Parathyroid adenoma (tissue), 2 donors: Measurements from ENCODE around the gene ZC3H12C.

ENCODE experiments used
- H2AFZ ChIP-seq: fragments of 300-600 bp; sonication (generic); one replicate; pipeline ENCODE4 v1.7.0; 2017; ENCODE audit warnings: antibody characterized with exemption, mild to moderate bottlenecking
- H3K27ac ChIP-seq: fragments of 300-600 bp; sonication (generic); one replicate; pipeline ENCODE4 v1.7.0; 2017
- H3K27me3 ChIP-seq: fragments of 300-600 bp; sonication (generic); one replicate; pipeline ENCODE4 v1.7.0; 2017; ENCODE audit warnings: low read length; ENCODE audit not compliant: control insufficient read depth, insufficient read depth
- H3K36me3 ChIP-seq: fragments of 300-600 bp; sonication (generic); one replicate; pipeline ENCODE4 v1.7.0; 2017; ENCODE audit warnings: low read length; ENCODE audit not compliant: control insufficient read depth, insufficient read depth
- H3K4me1 ChIP-seq: fragments of 300-600 bp; sonication (generic); one replicate; pipeline ENCODE4 v1.7.0; 2017; ENCODE audit warnings: control low read depth
- H3K4me2 ChIP-seq: fragments of 300-600 bp; sonication (generic); one replicate; pipeline ENCODE4 v1.7.0; 2017; ENCODE audit warnings: low read length
- H3K4me3 ChIP-seq: fragments of 300-600 bp; sonication (generic); one replicate; pipeline ENCODE4 v1.7.0; 2017; ENCODE audit warnings: low read depth, low read length
- H3K79me2 ChIP-seq: fragments of 300-600 bp; sonication (generic); one replicate; pipeline ENCODE4 v1.7.0; 2017; ENCODE audit warnings: control low read depth
- H3K9ac ChIP-seq: fragments of 300-600 bp; sonication (generic); one replicate; pipeline ENCODE4 v1.7.0; 2017; ENCODE audit warnings: mild to moderate bottlenecking
- H3K9me3 ChIP-seq: fragments of 300-600 bp; sonication (generic); one replicate; pipeline ENCODE4 v1.7.0; 2017; ENCODE audit warnings: low read length; ENCODE audit not compliant: control insufficient read depth
- TF ChIP-seq, protein P1 (sequence below): fragments of 300-600 bp; sonication (generic); IDR thresholded peaks from one replicate; pipeline ENCODE4 v1.7.0; 2017; ENCODE audit warnings: antibody characterized with exemption, mild to moderate bottlenecking
- donor health status: primary hyperparathyroidism.

ZC3H12C gene

DNA sequence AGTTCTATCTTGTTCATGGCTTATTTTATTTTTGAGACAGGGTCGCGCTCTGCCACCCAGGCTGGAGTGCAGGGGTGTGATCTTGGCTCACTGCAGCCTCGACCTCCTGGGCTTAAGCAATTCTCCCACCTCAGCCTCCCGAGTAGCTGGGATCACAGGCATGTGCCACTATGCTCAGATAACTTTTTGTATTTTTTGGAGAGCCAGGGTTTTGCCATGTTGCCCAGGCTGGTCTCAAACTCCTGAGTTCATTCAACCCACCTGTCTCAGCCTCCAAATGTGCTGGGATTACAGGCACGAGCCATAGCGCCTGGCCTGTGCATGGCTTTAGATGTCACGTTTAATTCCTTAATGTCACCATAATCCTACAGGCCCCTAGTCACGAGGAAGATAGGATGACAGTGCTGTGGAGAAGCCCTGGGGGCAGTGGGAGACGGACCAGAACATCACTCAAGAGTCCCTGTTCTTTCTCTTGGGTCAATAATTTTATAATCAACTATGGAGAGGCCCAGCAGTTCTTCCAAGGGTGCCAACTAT lies 103.8 kb downstream of the ZC3H12C start:
- no peak overlapping the region for H3K27ac ChIP-seq
- TF ChIP-seq, protein P1, sequence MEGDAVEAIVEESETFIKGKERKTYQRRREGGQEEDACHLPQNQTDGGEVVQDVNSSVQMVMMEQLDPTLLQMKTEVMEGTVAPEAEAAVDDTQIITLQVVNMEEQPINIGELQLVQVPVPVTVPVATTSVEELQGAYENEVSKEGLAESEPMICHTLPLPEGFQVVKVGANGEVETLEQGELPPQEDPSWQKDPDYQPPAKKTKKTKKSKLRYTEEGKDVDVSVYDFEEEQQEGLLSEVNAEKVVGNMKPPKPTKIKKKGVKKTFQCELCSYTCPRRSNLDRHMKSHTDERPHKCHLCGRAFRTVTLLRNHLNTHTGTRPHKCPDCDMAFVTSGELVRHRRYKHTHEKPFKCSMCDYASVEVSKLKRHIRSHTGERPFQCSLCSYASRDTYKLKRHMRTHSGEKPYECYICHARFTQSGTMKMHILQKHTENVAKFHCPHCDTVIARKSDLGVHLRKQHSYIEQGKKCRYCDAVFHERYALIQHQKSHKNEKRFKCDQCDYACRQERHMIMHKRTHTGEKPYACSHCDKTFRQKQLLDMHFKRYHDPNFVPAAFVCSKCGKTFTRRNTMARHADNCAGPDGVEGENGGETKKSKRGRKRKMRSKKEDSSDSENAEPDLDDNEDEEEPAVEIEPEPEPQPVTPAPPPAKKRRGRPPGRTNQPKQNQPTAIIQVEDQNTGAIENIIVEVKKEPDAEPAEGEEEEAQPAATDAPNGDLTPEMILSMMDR, result no peak
- no peak overlapping the region for H3K4me3 ChIP-seq
- no peaks in the 10 kb centered on the region for H3K9me3 ChIP-seq
- H3K9ac ChIP-seq, result no peak overlapping the region
- H3K4me2 ChIP-seq, result no peak overlapping the region
- H3K27me3 ChIP-seq, result no peaks in the 10 kb centered on the region
- H3K4me1 ChIP-seq, result no peaks in the 10 kb centered on the region
- no peaks in the 10 kb centered on the region for H3K79me2 ChIP-seq
- no peak overlapping the region for H2AFZ ChIP-seq
- no peaks in the 10 kb centered on the region for H3K36me3 ChIP-seq

DNA sequence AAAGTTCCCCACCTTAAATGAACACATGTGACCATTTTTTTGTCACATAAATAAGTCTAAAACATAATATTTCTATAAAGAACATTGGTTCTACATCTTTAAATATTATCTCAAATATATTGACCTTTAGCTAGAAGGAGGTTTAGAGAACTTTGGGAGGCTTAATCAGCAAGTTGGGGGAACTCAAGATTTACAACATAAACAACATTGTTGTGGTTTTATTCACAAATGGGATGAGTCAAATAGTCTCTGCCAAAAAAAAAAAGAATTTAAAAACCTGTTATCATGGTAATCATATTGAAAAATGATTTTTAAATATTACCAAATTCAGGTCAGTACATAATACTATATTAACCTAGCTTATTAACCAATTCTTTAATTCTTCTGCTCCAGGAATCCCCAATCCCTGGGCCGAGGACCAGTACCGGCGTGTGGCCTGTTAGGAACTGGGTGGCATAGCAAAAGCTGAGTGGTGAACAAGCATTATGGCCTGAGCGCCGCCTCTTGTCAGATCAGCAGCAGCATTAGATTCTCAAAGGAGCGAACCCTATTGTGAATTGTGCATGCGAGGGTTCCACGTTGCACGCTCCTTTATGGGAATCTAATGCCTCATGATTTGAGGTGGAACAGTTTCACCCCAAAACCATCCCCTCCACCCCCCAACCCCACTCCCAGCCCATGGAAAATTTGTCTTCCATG lies 105.0 kb downstream of the ZC3H12C start:
- H3K4me1 ChIP-seq, result no peaks in the 10 kb centered on the region
- H3K27me3 ChIP-seq, result no peaks in the 10 kb centered on the region
- TF ChIP-seq, protein P1, result no peak

DNA sequence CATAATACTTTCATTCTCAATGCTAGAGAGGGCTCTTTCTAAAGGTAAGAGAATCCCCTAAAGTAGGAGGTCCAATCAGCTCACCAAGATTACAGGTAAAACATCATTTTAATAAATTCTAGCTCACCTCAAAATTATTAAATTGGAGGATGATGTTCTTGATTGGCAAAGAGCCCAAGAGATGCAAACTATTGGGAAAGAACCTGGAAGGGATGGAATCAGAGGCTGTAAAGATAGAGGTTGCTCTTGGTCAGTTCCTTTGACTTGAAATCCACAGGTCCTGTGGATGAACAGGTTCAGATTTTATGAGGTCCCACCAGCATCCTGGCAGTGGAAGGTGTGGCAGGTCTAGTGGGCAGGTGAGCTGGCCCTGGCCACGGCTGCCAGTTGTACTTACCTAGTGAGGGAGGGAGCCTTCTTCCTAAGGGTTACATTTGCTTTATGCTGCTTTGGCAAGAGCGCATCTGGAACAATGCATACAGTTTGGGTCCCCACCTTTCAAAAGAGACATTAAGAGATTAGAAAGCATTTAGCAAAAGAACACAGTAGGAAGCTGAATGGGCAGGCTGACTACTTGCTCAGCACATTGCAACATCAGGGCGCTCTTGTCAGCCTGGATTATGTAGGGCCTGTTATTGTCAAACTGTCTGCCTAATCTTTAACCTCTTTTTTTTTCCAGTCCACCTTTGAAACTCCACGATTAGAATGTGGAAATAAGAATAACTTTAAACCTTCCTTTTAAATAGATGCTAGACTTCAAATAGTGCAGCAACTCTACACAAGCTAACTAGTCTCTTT lies 106.2 kb downstream of the ZC3H12C start:
- no peak overlapping the region for H2AFZ ChIP-seq
- no peak overlapping the region for H3K9ac ChIP-seq
- no peaks in the 10 kb centered on the region for H3K4me1 ChIP-seq
- no peak overlapping the region for H3K4me2 ChIP-seq
- no peaks in the 10 kb centered on the region for H3K79me2 ChIP-seq
- no peaks in the 10 kb centered on the region for H3K9me3 ChIP-seq
- no peak overlapping the region for H3K4me3 ChIP-seq
- no peaks in the 10 kb centered on the region for H3K36me3 ChIP-seq
- TF ChIP-seq, protein P1, result no peak
- no peak overlapping the region for H3K27ac ChIP-seq
- H3K27me3 ChIP-seq, result no peaks in the 10 kb centered on the region

More for the DNA sequence above, 105.0 kb downstream of the ZC3H12C start:
- no peaks in the 10 kb centered on the region for H3K36me3 ChIP-seq
- H3K79me2 ChIP-seq, result no peaks in the 10 kb centered on the region
- no peak overlapping the region for H3K9ac ChIP-seq
- no peak overlapping the region for H3K4me2 ChIP-seq
- H2AFZ ChIP-seq, result no peak overlapping the region
- H3K27ac ChIP-seq, result no peak overlapping the region
- H3K4me3 ChIP-seq, result no peak overlapping the region
- no peaks in the 10 kb centered on the region for H3K9me3 ChIP-seq

DNA sequence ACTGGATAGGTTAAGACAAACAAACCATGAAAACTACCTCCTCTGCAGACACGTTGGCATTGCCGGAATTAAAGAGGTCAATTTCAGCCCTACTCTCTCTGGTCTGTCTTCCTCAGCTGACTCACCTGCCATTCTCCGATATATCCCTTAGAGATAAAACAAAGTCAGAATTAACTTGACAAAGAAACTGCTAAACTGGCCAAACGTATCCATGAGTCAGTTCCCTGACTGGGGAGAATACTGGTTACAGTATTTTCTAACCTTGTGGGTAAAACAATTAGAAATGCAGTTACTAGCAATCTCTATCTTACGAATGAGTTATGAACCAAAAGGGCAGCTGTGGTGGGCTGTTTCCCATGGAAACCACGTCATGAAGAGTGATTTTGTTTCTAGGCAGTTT lies 107.0 kb downstream of the ZC3H12C start:
- Histone ChIP-seq H3K4me1 (no peaks in the 10 kb centered on the region), H3K9ac (no peak overlapping the region), H3K27me3 (no peaks in the 10 kb centered on the region), H3K4me3 (no peak overlapping the region), H3K4me2 (no peak overlapping the region), H3K36me3 (no peaks in the 10 kb centered on the region), H3K9me3 (no peaks in the 10 kb centered on the region), H2AFZ (no peak overlapping the region), H3K79me2 (no peaks in the 10 kb centered on the region), H3K27ac (no peak overlapping the region)
- TF ChIP-seq, protein P1, result no peak
